Measurements from ENCODE around the gene DNAH7.

DNA sequence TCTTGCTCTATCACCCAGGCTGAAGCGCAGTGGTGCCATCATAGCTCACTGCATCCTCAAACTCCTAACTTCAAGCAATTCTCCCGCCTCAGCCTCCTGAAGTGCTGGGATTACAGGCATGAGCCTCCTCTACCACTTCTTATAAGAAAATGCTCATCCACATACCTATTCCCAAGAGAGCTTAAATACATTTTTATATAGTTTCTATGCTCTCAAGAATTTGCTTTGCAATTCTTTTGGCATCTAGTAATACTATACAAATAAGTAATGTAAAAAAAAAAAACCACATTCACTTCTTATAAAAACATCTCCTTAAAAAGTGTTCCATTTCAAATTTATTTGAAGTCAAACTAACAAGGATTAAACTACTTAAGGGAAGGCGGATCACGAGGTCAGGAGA is 197.3 kb downstream of the DNAH7 start:
- TF ChIP-seq GATA2 (IDR thresholded peaks at IDR 0.05; ENCODE audit: low read depth, low read length) (no peak), GATA3 (IDR thresholded peaks at IDR 0.05; ENCODE audit: low read depth, low read length) (no peak)
